H1 (cell line): ENCODE data around the gene NR4A1. TPM values are rescaled to one million over a fixed set of nuclear protein-coding genes. Genes with fewer than 3 reads are reported as not detected.

Experiments used
- CREB1 ChIP-seq: IDR thresholded peaks from 2 replicates; pipeline ENCODE4 v1.6.1; 2012; ENCODE audit warnings: inconsistent platforms
- polyA plus RNA-seq, 7 experiments: library from polyadenylated mRNA; depleted of rRNA in 3 of 7; stranded (reverse) in 5 of 7; unstranded in 2 of 7; fragments of >200 nt in 5 of 7; fragments of 200-250 nt in 2 of 7; gene quantifications; 1 replicate in 5 of 7; 2 replicates in 1 of 7; 4 replicates in 1 of 7; pipeline versions ENCODE4 v1.2.1 to v1.2.3, GENCODE V29; 2011 to 2013; ENCODE audit warnings: missing spikeins in 2 of 7, mixed read lengths in 2 of 7
- total RNA-seq: library from RNA; stranded (reverse); fragmentation: NEBNext Ultra II Directional; extraction: Animal tissue kit (Norgen Biotek cat#: 25700); gene quantifications from 2 replicates; pipeline ENCODE4 v1.2.1, GENCODE V29; 2021
- TF ChIP-seq, protein P1 (sequence below): IDR thresholded peaks from 2 replicates; pipeline ENCODE4 v1.6.1; 2012; ENCODE audit warnings: low read length, inconsistent platforms

Gene NR4A1
- total and polyA plus RNA-seq, 2 of the 8 experiments (the other 6 are each of a cell fraction or from before 2014, with no cell fraction given) = 18.7 to 23.3 TPM

GRCh38 chr12:52089491-52089890, 38.2 kb downstream of the NR4A1 start (continued):
- TF ChIP-seq, protein P1, sequence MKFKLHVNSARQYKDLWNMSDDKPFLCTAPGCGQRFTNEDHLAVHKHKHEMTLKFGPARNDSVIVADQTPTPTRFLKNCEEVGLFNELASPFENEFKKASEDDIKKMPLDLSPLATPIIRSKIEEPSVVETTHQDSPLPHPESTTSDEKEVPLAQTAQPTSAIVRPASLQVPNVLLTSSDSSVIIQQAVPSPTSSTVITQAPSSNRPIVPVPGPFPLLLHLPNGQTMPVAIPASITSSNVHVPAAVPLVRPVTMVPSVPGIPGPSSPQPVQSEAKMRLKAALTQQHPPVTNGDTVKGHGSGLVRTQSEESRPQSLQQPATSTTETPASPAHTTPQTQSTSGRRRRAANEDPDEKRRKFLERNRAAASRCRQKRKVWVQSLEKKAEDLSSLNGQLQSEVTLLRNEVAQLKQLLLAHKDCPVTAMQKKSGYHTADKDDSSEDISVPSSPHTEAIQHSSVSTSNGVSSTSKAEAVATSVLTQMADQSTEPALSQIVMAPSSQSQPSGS = no peak
- TF ChIP-seq CREB1 = no peak
